Muscle of leg (tissue), 11 donors: ENCODE measurements around the gene INPP5A. TPM values are rescaled to one million over a fixed set of nuclear protein-coding genes. Genes with fewer than 3 reads are reported as not detected.
A peak's percentile ranks its signal among the peaks of the same experiment; 100 is the strongest.

Experiments
- DNase-seq: peaks from one replicate; pipeline ENCODE4 v3.0.0; 2013
- H3K27ac ChIP-seq: one replicate; pipeline ENCODE4 v1.5.1; 2013; ENCODE audit warnings: mild to moderate bottlenecking, low read length, control low read depth
- H3K27me3 ChIP-seq: one replicate; pipeline ENCODE4 v1.6.1; 2013; ENCODE audit warnings: low read length; ENCODE audit not compliant: control insufficient read depth, insufficient read depth
- H3K36me3 ChIP-seq: one replicate; pipeline ENCODE4 v1.6.1; 2013; ENCODE audit warnings: low read length; ENCODE audit not compliant: control insufficient read depth, insufficient read depth
- H3K4me1 ChIP-seq: one replicate; pipeline ENCODE4 v1.6.1; 2013; ENCODE audit warnings: low read length; ENCODE audit not compliant: control insufficient read depth, insufficient read depth
- H3K4me3 ChIP-seq: one replicate; pipeline ENCODE4 v1.5.1; 2013; ENCODE audit warnings: low read length, control low read depth
- H3K9me3 ChIP-seq: replicated peaks from 2 replicates; pipeline ENCODE4 v1.6.1; 2013; ENCODE audit warnings: low read depth, low read length; ENCODE audit not compliant: control insufficient read depth
- WGBS: methylation state at CpG from one replicate; pipeline ENCODE4 v1.1.5; 2013; ENCODE audit warnings: missing lambda C conversion rate; ENCODE audit not compliant: insufficient coverage; 5-methylcytosine and 5-hydroxymethylcytosine counted together
- polyA plus RNA-seq, 8 donors: library from polyadenylated mRNA; unstranded; fragments of 120-200 nt; gene quantifications; one replicate each; pipeline versions ENCODE4 v1.2.1 to v1.2.3, GENCODE V29; 2013; ENCODE audit warnings: inconsistent platforms in 1 of 8, low replicate concordance in 1 of 8; ENCODE audit not compliant: insufficient read length in 8 of 8, insufficient read depth in 1 of 8
- total RNA-seq: library from RNA; stranded (reverse); fragments of 120-200 nt; gene quantifications from one replicate; pipeline ENCODE4 v1.2.4, GENCODE V29; 2013

The INPP5A gene
- total and polyA plus RNA-seq, 9 donors: 34.1 to 56.2 (median 44.7) TPM

- H3K4me3 ChIP-seq: peak overlapping the region; percentile 55
- H3K36me3 ChIP-seq: no peaks in the 10 kb centered on the region
- DNase-seq: peak; percentile 100
- H3K4me1 ChIP-seq: peaks cover 50% of the 10 kb centered on the region
- peak overlapping the region; percentile 83 for H3K27ac ChIP-seq
- under 1% methylated on average over 101 of the region's 102 CpGs for WGBS
- peaks cover under 1% of the 10 kb centered on the region for H3K9me3 ChIP-seq
- no peaks in the 10 kb centered on the region for H3K27me3 ChIP-seq
Measured at GRCh38 chr10:132536877-132537683, 507 bp upstream of the INPP5A start.

- Histone ChIP-seq H3K36me3 (peaks cover under 1% of the 10 kb centered on the region), H3K9me3 (no peaks in the 10 kb centered on the region), H3K4me3 (peak overlapping the region; percentile 78), H3K27ac (peak overlapping the region; percentile 62), H3K27me3 (no peaks in the 10 kb centered on the region), H3K4me1 (peaks cover 51% of the 10 kb centered on the region)
- DNase-seq: peak; percentile 42
- 8% methylated on average over 42 of the region's 42 CpGs for WGBS
Measured at GRCh38 chr10:132538031-132538789, 623 bp downstream of the INPP5A start.

GRCh38 chr10:132538790-132539421 lies 1.3 kb downstream of the INPP5A start:
- Histone ChIP-seq H3K36me3 (peaks cover 8% of the 10 kb centered on the region), H3K4me3 (peak overlapping the region; percentile 78), H3K27me3 (no peaks in the 10 kb centered on the region), H3K27ac (peak overlapping the region; percentile 62), H3K9me3 (no peaks in the 10 kb centered on the region), H3K4me1 (peaks cover 49% of the 10 kb centered on the region)
- no peak for DNase-seq
- 80% methylated on average over 1 of the region's 2 CpGs for WGBS

DNA sequence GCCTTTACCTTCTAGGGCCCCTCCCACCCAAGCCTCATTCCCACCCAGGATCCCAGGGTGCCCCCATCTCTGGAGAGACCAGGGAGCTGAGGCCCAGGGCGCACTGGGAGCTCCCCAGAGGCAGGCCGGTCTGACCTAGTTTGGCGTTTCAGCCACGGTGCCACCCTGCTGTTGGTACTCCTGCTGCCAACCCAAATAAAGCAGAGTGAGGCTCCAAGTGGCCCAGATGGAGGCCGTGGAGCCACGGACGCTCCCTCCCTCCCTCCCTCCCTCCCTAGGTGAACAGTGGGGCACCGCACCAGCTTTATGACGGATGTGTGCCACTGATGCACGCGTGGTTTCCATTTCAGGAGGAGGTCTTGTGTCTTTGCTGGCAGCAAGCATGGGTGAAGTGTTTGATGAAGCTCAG lies 1.8 kb downstream of the INPP5A start:
- DNase-seq: peak; percentile 52
- no peaks in the 10 kb centered on the region for H3K9me3 ChIP-seq
- no peaks in the 10 kb centered on the region for H3K27me3 ChIP-seq
- peak overlapping the region; percentile 45 for H3K27ac ChIP-seq
- 52% methylated on average over 5 of the region's 11 CpGs for WGBS
- H3K36me3 ChIP-seq: peaks cover 9% of the 10 kb centered on the region
- no peak overlapping the region for H3K4me3 ChIP-seq
- peaks cover 48% of the 10 kb centered on the region for H3K4me1 ChIP-seq

- WGBS: 71% methylated on average over 1 of the region's 5 CpGs
- no peaks in the 10 kb centered on the region for H3K27me3 ChIP-seq
- DNase-seq: no peak
Measured at GRCh38 chr10:132539894-132540293, 2.3 kb downstream of the INPP5A start.

GRCh38 chr10:132540456-132540855 lies 2.9 kb downstream of the INPP5A start:
- no peaks in the 10 kb centered on the region for H3K9me3 ChIP-seq
- H3K4me3 ChIP-seq: no peak overlapping the region
- 22% methylated on average over 9 of the region's 12 CpGs for WGBS
- peaks cover 9% of the 10 kb centered on the region for H3K36me3 ChIP-seq
- peaks cover 50% of the 10 kb centered on the region for H3K4me1 ChIP-seq
- DNase-seq: peak; percentile 49
- H3K27me3 ChIP-seq: no peaks in the 10 kb centered on the region
- H3K27ac ChIP-seq: no peak overlapping the region

More at GRCh38 chr10:132539894-132540293, 2.3 kb downstream of the INPP5A start:
- Histone ChIP-seq H3K36me3 (peaks cover 9% of the 10 kb centered on the region), H3K9me3 (no peaks in the 10 kb centered on the region), H3K4me3 (no peak overlapping the region), H3K27ac (peak overlapping the region; percentile 26), H3K4me1 (peaks cover 52% of the 10 kb centered on the region)

DNA sequence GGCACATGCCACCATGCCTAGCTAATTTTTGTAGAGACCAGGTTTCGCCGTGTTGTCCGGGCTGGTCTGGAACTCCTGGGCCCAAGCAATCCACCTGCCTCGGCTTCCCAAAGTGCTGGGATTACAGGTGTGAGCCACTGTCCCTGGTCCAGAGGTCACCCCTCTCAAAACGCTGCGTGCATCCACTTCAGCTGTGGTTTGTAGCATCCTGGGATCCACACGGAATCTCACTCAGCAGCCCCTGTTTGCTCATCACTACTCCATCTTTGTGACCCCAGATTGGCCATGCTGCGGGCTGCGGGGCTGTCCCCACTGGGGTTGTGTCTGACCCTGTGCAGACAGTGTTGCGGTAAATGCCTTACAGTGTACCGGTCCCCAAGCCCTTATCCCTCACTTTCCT lies 3.5 kb downstream of the INPP5A start:
- Histone ChIP-seq H3K4me3 (no peak overlapping the region), H3K27ac (no peak overlapping the region), H3K27me3 (no peaks in the 10 kb centered on the region), H3K4me1 (peaks cover 44% of the 10 kb centered on the region), H3K9me3 (no peaks in the 10 kb centered on the region), H3K36me3 (peaks cover 9% of the 10 kb centered on the region)
- 88% methylated on average over 7 of the region's 11 CpGs for WGBS
- no peak for DNase-seq

GRCh38 chr10:132541601-132542011 lies 4.0 kb downstream of the INPP5A start:
- no peak overlapping the region for H3K27ac ChIP-seq
- no peaks in the 10 kb centered on the region for H3K27me3 ChIP-seq
- H3K9me3 ChIP-seq: no peaks in the 10 kb centered on the region
- peaks cover 9% of the 10 kb centered on the region for H3K36me3 ChIP-seq
- H3K4me1 ChIP-seq: peaks cover 42% of the 10 kb centered on the region
- DNase-seq: no peak
- no peak overlapping the region for H3K4me3 ChIP-seq
- WGBS: 33% methylated on average over 1 of the region's 3 CpGs

DNA sequence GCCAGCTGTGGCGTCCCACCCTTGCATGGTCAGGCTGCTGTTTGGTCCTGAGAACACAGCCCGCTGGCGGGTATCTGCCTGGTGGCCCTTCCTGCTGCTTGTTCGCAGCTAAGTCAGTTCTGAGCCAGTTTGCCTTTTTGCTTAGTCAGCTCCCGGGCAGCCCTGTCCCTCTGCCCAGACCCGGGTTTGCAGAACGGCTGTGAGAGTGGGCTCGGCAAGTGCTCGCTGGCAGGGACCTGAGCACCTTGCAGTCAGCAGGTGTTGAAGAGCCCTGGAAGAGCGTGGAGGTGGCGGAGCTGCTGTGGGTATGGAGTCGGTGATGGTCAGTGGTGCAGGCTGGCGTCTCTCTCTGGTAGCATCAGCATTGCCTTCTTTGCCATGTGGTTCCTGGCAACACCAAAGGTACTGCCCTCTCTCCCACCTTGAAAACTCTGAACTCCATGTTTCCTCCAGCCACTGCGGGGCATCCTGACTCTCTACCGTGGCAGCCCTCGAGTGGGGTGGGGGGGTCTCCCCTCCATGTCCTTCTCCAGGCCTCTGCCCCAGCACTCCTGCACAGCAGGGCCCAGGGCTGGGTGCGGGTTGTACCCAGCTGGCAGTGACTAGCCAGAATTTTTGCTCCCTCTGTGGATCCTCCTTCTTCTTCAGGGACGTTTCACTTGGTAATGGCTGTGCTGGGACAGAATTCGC lies 4.6 kb downstream of the INPP5A start:
- no peak for DNase-seq
- WGBS: 85% methylated on average over 16 of the region's 19 CpGs
- no peak overlapping the region for H3K27ac ChIP-seq
- H3K27me3 ChIP-seq: no peaks in the 10 kb centered on the region
- H3K4me3 ChIP-seq: no peak overlapping the region
- H3K36me3 ChIP-seq: peaks cover 9% of the 10 kb centered on the region
- no peaks in the 10 kb centered on the region for H3K9me3 ChIP-seq
- peaks cover 45% of the 10 kb centered on the region for H3K4me1 ChIP-seq
